Measurements from ENCODE around the gene SH3GL3. TPM values are rescaled to one million over a fixed set of nuclear protein-coding genes. Genes with fewer than 3 reads are reported as not detected.

The SH3GL3 gene
- total and polyA plus RNA-seq, 2 of the 4 experiments (the other 2 are of a cell fraction) = not detected

DNA sequence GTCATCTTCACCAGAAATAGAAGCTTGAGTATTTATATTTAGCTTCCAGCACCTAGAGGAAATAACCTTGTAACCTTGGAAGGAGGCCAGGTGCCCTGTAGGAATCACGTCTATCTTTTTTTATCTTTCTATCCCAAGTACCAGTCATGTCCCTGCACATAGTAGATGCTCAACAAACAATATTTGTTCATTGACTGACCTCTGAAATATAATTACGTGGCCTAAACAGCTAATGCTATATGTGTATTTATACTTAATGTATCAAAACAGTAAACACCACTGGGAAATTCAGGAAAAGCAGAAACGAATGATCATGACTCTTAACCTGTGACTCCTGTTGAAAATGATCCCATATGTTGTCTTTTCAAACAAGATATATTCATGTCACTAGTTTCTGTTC, 108.9 kb downstream of the SH3GL3 start:
- no peak overlapping the region for H3K18ac ChIP-seq (ENCODE audit: low read depth, low read length)
- no CpG with 5 or more reads among the region's 3 CpGs for WGBS, 2 experiments (ENCODE audit: extremely low coverage in 2 of 2, insufficient read length in 1 of 2)
- no peak overlapping the region for H4K5ac ChIP-seq (ENCODE audit: low read depth, low read length)
- no peak overlapping the region for H3K14ac ChIP-seq (replicated peaks; ENCODE audit: low read depth, low read length)
- H3K56ac ChIP-seq (ENCODE audit: extremely low read depth, insufficient read depth, low read length) = no peak overlapping the region
- in situ Hi-C loops (cut with MboI; ENCODE audit: low sequenced_read_pairs) (loop anchor here (5.0 kb wide), 2 partner anchors 119 to 309 kb away; no protein-coding TSS in a partner anchor), dilution Hi-C loops (cut with HindIII; ENCODE audit: low sequenced_read_pairs, unreplicated experiment) (loop anchor here (25.0 kb wide), 1 partner anchor 294 kb away; no protein-coding TSS in a partner anchor), intact Hi-C loops (cut with micrococcal nuclease) (loop anchor here (5.0 kb wide), 1 partner anchor 544 kb away; the partner anchor contains the start of gene C15orf40)
- H4K20me1 ChIP-seq (ENCODE audit: insufficient read depth, low read length) = no peaks in the 10 kb centered on the region
- no peak overlapping the region for H2BK5ac ChIP-seq (ENCODE audit: low read depth, low read length, poor library complexity, severe bottlenecking)
- H2BK120ac ChIP-seq (ENCODE audit: low read depth, low read length) = no peak overlapping the region
- ChIA-PET POLR2A (ENCODE audit: unreplicated experiment) (no interaction called here), CTCF (interaction anchor here (0.9 kb wide), 1 partner anchor 10 kb away, joined by 3 read pairs; no protein-coding TSS in a partner anchor)
- H3K79me1 ChIP-seq (ENCODE audit: low read depth in 1 of 2, low read length in 2 of 2) = no peaks in the 10 kb centered on the region
- no peak overlapping the region for H2BK15ac ChIP-seq (ENCODE audit: low read depth, low read length)
- no peak for ATAC-seq (ENCODE audit: low read depth)
- BruUV-seq (replicated peaks) = no TSS peak
- no peak overlapping the region for H3K4ac ChIP-seq (ENCODE audit: low read depth, low read length)
- H4K8ac ChIP-seq (ENCODE audit: low read depth in 2 of 2, low read length in 2 of 2) = no peak overlapping the region
- no peak overlapping the region for H3K4me3 ChIP-seq (ENCODE audit: insufficient read depth, low read depth, low read length)
- no peak overlapping the region for H2AK5ac ChIP-seq (ENCODE audit: low read depth, low read length)
- H3K9ac ChIP-seq (ENCODE audit: low read depth, low read length) = no peak overlapping the region
- no peak overlapping the region for H3K4me2 ChIP-seq (ENCODE audit: low read depth, low read length)
- H2AFZ ChIP-seq (replicated peaks; ENCODE audit: low read length, poor library complexity) = no peak overlapping the region
- H3K23ac ChIP-seq (ENCODE audit: low read depth, low read length) = no peak overlapping the region
- H3K4me1 ChIP-seq (ENCODE audit: control insufficient read depth, insufficient read depth, low read length) = no peaks in the 10 kb centered on the region
- DNase-seq = no peak
- no peak overlapping the region for H3K27ac ChIP-seq (ENCODE audit: insufficient read depth, low read length)
- no peak overlapping the region for H2BK20ac ChIP-seq (ENCODE audit: low read depth, low read length)
- H3K9me1 ChIP-seq (ENCODE audit: insufficient read depth, low read length) = no peaks in the 10 kb centered on the region
- H3K27me3 ChIP-seq (ENCODE audit: control insufficient read depth, insufficient read depth, low read length) = no peaks in the 10 kb centered on the region; the same call in 1 of the 2 replicates
- H3K9me3 ChIP-seq (ENCODE audit: control insufficient read depth, insufficient read depth, low read length) = no peaks in the 10 kb centered on the region
- H4K91ac ChIP-seq (ENCODE audit: insufficient read depth, low read depth, low read length) = no peak overlapping the region
- H2AK9ac ChIP-seq (replicated peaks; ENCODE audit: low read depth, low read length, poor library complexity) = no peak overlapping the region
- H3K36me3 ChIP-seq (ENCODE audit: control insufficient read depth, insufficient read depth, low read length) = no peaks in the 10 kb centered on the region
- TF ChIP-seq BHLHE40 (IDR thresholded peaks at IDR 0.05; ENCODE audit: low read depth, low read length) = no peak
- TF ChIP-seq CHD1 (IDR thresholded peaks at IDR 0.05; ENCODE audit: low read depth, low read length) = no peak
- TF ChIP-seq, protein P1, sequence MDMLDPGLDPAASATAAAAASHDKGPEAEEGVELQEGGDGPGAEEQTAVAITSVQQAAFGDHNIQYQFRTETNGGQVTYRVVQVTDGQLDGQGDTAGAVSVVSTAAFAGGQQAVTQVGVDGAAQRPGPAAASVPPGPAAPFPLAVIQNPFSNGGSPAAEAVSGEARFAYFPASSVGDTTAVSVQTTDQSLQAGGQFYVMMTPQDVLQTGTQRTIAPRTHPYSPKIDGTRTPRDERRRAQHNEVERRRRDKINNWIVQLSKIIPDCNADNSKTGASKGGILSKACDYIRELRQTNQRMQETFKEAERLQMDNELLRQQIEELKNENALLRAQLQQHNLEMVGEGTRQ (IDR thresholded peaks at IDR 0.05; ENCODE audit: low read depth, low read length) = no peak
